NCI-H748 treated with DMSO at 0.1 percent for 48 hours (cell line): ENCODE measurements around the gene COQ5.
"Not testable (repeated sequence)": the region's sequence is repeated elsewhere in the genome, so short reads cannot be mapped to it uniquely, and the experiment has no call there.

Source experiments
- DNase-seq: peaks from one replicate; lab custom pipeline; 2025; lab: John Stamatoyannopoulos, UW

COQ5 gene, protein sequence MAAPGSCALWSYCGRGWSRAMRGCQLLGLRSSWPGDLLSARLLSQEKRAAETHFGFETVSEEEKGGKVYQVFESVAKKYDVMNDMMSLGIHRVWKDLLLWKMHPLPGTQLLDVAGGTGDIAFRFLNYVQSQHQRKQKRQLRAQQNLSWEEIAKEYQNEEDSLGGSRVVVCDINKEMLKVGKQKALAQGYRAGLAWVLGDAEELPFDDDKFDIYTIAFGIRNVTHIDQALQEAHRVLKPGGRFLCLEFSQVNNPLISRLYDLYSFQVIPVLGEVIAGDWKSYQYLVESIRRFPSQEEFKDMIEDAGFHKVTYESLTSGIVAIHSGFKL

DNA sequence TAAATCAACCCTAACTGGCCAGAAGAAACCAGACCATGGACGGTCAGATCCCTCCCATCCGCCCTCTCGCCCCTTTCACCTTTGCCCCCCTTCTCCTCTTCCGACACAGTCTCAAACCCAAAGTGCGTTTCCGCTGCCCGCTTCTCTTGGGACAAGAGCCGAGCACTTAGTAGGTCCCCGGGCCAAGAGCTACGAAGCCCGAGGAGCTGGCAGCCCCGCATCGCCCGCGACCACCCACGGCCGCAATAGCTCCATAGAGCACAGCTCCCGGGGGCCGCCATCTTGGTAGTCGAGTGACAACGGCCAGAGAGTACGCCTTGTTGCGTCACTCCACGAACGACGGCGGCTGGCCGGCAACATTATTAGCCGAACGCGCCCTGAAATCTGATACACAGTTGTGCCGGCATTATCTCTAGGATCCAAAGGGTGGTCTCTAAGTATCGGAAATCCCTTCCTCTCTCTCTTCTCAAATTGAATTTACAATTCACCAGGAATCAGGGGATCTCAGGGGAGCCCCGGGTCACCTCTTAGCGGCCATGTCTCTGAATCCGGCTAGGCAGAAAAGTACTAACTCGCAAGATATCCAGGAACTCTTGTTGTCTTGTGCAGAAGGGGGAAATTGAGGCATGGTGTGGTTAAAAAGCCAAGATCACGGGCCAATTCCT, at the start of gene COQ5:
Gene COQ5 (minus strand): TSS at position 298 of the 665 bp plus-strand sequence. CDS start 17 bp downstream, at position 281.
- DNase-seq, result peak; percentile 64

DNA sequence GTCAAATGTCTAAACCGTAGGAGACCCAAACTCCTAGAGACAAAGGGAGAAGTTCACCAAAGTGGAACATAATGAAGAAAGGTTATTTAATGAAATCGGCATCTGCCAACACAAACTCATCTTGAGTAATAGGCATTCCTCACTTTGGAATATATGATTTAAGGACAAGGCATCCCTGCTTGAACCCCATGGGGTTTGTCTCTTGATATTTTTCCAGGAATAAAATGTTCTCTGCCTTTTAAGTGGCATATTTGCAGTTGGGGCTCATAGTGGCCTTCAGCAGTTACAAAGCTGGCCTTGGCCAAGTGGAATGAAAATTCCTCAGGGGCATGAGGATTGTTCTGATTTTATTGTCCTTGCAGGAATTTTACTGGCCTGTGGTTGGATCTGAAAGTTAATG, 45.1 kb upstream of the COQ5 start:
- no peak for DNase-seq

DNA sequence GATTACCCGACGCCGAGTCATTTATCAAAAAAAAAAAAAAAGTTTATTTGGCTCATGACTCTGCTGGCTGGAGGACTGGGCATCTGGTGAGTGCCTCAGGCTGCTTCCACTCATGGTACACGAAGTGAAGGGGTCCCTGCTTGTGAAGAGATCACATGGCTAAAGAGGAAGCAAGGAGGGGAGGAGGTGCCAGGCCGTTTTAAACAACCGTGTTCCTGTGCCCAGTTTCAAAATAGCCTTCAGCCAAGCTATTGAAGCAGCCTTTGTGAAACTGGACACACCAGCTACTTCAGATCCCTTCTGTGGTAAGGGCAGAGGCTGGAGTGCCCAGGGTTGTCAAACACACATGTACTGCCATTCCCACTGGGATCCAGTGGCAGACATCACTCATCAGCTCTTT, 44.6 kb upstream of the COQ5 start:
- no peak for DNase-seq

DNA sequence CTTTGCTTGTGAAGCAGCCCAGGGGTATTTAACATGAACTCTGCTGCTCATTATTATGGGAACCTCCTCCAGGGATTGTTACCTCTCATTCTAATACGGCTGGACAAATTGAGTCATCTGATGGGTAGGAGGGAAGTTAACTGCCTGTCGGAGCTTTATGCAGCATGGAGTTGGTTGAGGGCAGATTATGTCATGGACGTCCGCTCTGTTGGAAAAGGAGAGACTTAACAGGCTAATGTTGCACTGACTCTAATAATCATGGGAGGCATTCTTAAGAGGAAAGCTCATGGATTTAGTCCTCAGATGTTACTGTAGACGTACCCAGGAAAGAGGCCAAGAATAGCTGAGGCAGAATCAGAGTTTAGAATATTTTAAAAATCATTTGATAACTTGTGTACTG, 42.3 kb upstream of the COQ5 start:
- no peak for DNase-seq

DNA sequence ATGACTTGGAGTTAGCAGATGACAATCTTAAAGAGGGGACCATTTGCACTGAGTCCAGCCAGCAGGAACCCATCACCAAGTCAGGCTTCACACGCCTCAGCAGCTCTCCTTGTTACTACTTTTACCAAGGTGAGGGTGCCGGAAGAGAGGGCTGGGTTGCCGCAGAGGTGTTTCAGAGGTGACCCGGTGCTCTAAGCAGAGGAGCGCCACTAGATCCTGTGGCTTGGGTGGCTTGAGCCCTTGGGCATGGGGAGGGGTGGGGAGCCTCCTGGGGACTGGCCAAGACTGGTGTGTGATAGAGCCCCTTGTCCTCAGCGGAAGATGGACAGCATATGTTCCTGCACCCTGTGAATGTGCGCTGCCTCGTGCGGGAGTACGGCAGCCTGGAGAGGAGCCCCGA, 34.5 kb upstream of the COQ5 start:
- no peak for DNase-seq

DNA sequence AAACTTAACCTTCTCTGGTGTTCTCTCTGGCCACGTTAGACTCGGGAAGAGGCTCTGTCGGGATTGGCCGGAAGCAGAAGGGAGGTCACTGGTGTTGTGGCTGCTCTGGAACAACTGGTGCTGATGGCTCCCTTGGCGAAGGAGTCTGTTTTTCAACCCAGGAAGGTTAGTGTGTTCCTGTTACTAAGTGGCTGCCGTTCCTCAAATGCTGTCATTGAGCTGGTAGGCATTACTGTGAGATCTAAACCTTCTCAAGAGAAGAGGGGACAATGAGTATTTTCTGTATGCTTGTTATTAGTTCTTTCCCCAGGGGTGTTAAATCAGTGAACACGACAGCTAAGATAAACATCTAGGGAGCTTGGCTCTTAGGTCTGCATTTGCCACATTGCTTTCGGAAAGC, 33.9 kb upstream of the COQ5 start:
- DNase-seq, result no peak

DNA sequence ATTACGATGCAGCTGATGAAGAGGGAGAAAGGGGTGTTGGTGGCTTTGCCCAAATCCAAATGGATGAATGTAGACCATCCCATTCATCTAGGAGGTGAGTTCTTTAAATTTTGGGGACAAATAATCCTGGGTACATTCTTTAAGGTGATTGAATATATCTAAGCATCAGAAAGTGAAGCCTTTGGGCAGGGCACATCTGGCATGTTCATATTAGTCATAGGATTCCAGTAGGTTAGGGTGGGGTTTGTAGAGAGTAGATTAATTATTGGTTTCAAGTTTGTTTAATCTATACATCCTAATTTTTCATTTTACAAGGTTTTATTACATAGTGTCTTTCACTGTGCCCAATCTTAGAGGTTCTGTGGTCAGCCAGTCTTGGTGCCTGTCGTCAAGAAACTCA, 28.6 kb upstream of the COQ5 start:
- no peak for DNase-seq

DNA sequence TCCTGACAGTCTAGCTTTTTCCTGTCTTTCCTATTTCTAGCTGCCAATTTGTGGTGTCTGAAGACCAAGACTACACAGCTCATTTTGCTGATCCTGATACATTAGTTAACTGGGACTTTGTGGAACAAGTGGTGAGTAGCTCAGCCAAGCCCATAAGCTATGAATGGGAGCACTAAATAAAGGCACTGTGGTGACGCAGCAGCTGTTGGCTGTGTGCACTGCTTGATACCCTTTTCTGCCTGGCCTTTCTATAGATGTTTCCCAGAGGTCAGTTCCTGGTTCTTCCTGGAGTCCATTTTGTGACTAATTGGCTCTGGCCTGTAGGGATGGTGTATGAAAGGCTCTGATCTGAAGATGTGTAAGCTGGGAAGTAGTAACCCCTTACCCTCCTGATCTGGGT, 25.7 kb upstream of the COQ5 start:
- DNase-seq, result no peak

DNA sequence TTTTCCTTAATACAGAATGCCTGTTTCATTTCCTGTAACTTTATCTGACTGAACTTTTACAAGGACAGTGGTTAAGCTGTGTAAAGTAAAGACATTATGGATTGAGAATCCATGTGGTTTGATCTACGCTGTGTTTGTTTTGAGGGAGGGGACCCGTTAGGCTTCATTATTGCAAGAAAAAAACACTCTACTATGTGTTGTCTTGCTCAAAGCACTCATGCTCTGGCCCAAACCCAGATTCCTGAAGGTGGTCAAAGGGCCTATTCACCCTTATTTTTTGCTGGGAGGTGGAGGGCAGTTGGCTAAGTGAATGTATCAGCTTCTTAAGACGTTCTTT, 17.1 kb upstream of the COQ5 start:
- DNase-seq, result no peak

DNA sequence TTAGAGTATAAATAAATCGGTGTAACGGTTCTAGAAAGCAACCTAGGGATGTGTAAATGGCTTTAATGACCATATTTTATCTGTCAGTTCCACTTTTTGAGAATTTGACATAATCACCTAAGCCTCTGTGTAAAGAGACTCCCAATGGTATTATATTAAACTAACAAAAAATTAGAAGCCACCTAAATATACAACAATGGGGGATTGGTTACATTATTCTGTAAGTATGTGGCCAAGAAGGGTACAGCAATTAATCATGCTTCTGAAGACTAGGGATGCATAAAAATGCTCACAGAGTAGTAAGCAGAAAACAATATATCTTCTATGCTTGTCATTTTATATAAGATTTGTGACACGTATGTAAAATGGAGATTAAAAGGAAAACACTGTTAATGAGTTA, 15.7 kb upstream of the COQ5 start:
- DNase-seq, result no peak

DNA sequence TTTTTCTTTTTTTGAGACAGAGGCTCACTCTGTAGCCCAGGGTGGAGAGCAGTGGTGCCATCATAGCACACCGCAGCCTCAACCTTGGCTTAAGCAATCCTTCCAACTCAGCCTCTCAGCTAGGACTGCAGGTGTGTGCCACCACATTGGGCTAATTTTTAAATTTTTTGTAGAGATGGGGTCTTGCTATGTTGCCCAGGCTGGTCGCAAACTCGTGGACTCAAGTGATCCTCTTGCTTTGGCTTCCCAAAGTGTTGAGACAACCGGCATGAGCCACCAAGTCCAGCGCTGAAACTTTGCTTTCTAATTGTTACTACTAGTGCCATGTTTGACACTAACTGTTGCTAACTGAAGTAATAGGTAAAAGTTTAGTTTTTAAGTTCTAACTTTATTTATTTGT, 13.2 kb upstream of the COQ5 start:
- DNase-seq, result no peak

DNA sequence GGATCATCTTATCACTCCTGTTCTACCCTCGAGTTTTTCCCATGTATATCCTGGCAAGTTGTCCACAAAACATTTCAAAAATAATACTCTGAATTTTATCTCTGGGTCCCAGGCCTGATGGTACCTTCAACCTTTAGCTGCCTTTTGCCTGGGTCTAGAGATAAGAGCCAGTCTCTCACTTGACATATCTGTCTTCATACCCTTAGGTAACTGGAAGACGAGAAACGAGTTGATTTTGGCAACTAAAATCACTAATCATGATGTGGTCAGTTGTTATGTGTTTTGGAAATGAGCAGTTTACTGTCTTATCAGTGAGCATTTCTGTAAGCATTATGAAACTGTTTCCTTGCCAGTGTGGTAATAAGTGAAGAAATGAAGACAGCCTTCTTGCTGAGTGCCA, 11.5 kb upstream of the COQ5 start:
- no peak for DNase-seq

DNA sequence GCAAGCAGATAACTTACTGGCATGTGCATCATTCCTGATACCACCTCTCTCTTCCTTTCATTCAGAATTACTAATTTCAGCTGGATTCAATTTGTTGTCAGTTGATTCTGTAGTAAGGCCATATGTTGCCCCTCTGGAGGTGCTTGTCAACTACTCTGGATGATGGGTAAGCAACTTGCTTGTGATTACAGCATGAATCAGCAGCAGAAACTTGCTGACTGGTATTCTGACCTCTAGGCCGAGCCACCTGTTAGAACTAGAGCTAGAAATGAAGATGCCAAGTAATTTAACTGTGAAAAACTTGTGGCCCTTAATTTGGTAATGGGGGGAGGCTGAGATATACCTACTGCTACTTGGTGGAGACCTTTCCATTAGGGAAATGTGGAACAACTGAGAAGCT, 10.3 kb upstream of the COQ5 start:
- DNase-seq, result no peak

DNA sequence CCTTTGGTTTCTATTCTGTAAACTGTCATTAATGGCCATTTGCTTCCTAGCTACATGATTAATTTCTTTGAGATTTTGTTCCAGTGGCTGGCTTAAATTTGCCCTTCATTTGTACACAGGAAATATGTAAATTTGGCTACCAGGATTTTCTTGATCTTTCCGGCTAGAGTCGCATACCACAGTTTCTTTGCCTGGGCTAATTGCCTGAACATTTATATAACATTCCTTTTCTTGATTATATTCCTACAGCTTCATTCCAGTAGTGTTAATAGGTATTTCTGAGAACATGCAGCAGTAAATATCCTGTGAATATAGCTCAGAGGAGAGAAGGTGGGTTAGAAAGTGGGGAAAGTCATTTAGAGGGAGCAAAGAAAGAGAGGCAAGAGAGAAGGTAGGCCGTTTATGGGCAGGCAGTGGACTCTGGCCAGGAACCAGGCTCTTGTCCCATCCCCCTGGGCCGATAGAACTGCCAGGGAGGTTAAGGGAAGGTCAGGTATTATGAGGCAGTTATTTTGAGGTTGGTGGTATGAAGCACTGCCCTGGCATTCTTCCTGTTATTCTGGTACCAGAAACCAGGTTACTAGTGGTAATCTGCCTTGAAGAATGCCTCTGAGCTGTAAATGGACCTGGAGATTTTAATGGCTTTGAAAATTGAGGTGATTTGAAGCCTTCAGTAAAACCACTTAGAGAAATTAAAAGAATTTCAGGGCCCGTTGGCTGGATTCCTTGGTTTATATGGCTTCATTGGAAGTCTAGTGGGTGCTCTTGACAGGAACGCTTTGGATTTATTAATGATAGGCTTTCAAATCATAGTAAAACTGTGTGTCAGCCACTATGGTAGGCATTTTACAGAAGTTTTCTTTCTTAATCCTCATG, 9.6 kb upstream of the COQ5 start:
- no peak for DNase-seq

DNA sequence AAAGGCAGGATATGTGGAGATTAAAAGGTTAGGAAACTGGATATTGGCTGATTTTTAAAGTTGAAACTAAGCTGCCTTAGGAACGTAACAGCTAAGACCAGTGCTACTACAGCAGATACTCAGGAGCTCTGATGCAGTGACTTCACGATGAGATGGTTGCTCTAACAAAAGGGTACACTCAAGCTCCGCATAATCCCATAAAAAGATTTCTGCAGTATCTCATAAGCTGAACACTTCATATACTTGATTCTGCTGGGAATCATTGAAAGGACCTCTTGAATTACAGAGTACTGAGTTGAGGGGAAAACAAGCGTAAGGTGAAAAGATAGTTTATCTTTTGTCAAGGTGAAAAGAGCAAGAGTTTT, 8.9 kb upstream of the COQ5 start:
- DNase-seq, result no peak

DNA sequence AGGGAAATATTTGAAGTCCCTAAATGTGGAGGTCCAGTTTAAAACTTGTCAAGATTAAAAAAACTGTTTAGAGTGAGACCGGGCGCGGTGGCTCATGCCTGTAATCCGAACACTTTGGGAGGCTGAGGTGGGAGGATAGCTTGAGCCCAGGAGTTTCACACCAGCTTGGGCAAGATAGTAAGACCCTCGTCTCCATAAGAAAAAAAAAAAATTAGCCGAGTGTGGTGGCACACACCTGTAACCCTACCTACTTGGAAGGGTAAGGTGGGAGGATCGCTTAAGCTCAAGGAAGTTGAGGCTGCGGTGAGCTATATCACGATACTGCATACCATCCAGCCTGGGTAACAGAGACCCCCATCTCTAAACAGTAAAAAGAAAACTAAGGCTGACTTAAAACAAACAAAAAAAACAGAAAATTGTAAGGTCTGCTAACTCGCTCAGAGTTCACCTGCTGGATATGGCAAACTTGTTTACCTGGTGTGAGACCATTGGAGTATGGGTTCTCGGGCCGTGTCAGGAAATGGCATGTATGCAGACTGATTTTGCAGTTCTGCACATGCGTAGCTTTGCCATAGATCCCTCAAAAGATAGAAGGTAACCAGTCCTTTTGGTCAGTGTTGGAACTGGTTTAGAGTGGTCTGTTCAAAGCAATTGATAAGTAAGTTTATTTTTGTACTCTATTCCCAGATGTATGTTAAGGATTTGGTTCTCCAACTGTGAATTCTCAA, 7.3 kb upstream of the COQ5 start:
- DNase-seq, result no peak

DNA sequence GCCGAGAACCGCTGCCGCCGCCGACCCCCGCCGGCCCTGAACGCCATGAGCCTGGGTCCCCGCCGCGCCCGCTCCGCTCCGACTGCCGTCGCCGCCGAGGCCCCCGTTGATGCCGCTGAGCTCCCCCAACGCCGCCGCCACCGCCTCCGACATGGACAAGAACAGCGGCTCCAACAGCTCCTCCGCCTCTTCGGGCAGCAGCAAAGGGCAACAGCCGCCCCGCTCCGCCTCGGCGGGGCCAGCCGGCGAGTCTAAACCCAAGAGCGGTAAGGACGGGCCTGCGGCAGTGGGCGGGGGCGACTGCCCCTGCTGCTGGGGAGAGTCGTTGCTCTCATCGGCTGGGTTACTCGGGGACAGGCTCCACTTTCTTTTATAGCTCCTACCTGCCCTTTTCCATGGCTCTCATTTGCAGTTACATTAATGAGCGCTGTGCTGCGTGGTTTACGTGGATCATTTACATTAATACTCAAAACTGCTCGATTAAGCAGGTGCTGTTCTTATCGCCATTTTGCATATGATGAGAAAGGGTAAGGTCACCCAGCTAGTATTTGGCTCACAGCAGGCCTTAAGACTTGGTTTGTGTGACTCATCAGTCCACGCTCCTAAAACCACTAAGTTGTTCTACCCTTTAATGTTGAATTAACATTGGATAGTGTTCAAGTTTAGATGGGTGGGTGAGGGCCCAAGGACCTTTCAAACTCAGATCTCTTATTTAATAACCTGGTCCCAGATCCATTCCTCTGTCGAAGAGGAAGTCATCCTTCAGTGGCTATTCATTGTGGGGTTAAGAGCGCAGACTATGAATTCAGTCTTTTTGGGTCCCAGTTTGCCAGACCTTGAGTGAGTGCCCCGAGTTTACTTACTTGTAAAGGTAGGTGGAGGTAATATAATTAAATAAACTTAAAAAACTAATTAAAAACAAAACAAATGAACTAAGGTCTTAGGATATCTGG, 6.0 kb upstream of the COQ5 start:
- DNase-seq, result peak; percentile 21

DNA sequence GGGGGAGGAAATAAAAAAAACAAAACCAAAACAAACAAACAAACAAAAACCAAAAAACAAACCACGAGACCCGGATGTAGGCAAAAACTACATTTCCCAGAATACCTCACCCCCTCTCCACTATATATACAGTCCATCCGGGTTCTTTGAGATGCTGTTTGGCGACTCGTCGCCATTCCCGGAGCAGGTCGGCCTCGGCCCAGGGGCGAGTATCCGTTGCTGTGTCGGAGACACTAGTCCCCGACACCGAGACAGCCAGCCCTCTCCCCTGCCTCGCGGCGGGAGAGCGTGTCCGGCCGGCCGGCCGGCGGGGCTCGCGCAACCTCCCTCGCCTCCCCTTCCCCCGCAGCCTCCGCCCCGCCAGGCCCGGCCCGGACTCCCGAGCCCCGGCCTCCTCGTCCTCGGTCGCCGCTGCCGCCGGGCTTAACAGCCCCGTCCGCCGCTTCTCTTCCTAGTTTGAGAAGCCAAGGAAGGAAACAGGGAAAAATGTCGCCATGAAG, 5.3 kb upstream of the COQ5 start, which contains the start of gene RNF10:
Gene RNF10 (plus strand): TSS at position 154 of the 500 bp plus-strand sequence. CDS start 456 bp downstream, outside the sequence.
- peak; percentile 91 for DNase-seq

DNA sequence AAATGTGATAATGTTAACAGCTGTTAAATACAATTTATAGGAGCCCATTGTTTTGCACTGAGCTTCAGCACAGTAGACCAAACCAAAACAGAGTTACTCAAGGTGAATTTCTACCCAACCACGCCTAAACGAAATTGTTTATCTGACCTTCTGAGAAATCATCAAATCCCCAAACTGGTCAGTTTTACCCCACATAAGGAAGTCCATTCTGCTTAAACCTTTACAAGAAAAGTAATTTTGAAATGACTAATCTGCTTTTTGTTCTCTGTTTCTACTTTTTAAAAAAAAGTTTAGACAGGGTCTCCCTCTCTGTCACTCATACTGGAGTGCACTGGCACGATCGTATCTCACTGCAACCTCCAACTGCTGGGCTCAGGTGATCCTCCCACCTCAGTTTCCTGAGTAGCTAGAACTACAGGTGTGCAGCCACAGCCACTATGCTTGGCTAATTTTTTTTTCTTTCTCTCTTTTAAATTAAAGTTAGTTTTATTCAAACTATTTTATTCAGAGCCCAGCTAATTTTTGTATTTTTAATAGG, 3.8 kb upstream of the COQ5 start:
- DNase-seq, result no peak

DNA sequence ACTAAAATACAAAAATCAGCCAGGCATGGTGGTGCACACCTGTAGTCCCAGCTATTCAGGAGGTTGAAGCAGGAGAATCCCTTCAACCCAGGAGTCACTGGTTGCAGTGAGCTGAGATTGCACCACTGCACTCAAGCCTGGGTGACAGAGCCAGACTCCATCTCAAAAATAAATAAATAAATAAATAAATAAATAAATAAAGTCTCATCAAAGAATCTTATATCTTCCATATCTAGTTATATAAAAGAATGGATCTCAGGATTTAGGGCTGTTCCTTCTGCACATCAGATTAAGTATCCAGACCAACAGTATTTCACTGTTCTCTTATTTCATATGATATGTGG, 1.4 kb upstream of the COQ5 start:
- not testable (repeated sequence) for DNase-seq
